ENCODE measurements around the gene PGBD5.
"Not testable (repeated sequence)": the region's sequence is repeated elsewhere in the genome, so short reads cannot be mapped to it uniquely, and the experiment has no call there.

The PGBD5 gene

DNA sequence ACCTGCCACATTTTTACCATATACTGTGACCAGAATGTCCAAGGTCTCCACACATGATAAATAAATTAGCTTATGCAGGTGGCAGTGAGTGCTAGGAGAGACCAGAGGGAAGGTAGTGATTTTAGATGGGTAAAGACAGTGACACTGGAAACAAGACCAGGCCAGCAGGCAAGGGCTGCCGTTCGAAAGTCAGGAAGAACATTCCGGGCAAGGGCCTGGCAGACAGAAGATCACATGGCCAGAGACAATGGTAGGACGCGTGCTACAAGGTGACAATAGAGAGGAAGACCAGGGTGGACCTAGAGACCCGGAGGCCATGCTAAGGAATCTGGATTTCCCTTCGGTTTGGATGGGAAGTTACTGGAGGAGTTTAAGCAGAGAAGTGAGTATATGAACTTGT is 9.7 kb downstream of the PGBD5 start:
- TF ChIP-seq, protein P1, sequence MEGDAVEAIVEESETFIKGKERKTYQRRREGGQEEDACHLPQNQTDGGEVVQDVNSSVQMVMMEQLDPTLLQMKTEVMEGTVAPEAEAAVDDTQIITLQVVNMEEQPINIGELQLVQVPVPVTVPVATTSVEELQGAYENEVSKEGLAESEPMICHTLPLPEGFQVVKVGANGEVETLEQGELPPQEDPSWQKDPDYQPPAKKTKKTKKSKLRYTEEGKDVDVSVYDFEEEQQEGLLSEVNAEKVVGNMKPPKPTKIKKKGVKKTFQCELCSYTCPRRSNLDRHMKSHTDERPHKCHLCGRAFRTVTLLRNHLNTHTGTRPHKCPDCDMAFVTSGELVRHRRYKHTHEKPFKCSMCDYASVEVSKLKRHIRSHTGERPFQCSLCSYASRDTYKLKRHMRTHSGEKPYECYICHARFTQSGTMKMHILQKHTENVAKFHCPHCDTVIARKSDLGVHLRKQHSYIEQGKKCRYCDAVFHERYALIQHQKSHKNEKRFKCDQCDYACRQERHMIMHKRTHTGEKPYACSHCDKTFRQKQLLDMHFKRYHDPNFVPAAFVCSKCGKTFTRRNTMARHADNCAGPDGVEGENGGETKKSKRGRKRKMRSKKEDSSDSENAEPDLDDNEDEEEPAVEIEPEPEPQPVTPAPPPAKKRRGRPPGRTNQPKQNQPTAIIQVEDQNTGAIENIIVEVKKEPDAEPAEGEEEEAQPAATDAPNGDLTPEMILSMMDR (IDR thresholded peaks at IDR 0.05; ENCODE audit: low read depth, low read length): no peak
- no peak overlapping the region for H3K4me3 ChIP-seq (replicated peaks in 1 of 2; ENCODE audit: low read depth in 2 of 2, low read length in 2 of 2)
- no peak for DNase-seq (ENCODE audit: low read depth in 2 of 2)

DNA sequence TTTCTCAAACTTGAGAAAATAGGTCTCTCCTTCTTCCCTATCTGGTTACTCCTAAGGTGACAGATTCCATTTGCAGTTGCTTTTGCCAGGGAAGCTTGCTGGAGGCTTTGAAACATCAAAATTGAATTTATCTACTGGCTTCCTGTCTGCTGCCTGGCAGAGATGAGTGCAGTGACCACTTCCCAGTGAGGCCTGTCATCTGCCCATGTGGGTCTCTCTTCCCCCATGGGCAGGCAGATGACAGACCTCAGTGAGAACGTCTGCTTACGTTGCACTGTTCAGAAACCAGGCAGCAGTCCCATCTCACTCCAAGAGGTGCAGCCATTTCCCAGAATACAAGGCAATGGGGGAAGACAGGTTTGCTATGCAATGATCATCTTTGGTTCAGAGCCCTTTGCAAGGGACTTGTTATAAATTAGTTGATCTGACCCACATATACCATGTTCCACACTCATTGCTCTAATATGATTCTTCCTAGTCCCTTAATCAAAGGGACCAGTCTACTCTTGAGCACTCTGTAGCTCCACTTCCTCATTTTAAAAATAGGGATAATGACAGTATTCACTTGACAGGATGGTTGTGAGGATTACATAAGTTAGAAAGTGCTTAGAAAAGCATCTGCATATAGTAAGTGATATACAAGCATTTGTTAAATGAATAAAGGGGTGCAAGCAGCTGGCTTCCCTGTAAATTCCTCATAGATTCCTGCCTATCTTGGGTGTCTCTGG is 10.6 kb downstream of the PGBD5 start:
- H3K4me3 ChIP-seq (replicated peaks in 1 of 2; ENCODE audit: low read depth in 2 of 2, low read length in 2 of 2): no peak overlapping the region
- DNase-seq (ENCODE audit: low read depth in 2 of 2): no peak
- TF ChIP-seq, protein P1 (IDR thresholded peaks at IDR 0.05; ENCODE audit: low read depth, low read length): no peak

DNA sequence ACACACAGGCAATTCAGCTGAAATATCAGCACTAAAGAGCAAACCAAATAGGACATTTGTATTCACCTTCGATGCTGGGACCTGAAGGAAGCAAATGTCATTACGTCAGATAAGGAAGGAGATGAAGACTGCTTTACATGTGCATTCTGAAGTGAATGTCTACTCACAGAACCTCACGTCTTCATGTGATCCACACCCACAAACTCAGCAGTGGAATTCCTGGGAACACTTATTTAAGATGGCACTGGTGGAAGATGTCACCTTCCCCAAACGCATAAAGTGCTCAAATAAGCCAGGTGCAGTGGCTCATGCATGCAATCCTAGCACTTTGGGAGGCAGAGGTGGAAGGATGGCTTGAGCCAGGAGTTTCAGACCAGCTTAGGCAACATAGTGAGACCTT is 11.4 kb downstream of the PGBD5 start:
- H3K4me3 ChIP-seq (replicated peaks in 1 of 2; ENCODE audit: low read depth in 2 of 2, low read length in 2 of 2): no peak overlapping the region
- no peak for DNase-seq (ENCODE audit: low read depth in 2 of 2)

DNA sequence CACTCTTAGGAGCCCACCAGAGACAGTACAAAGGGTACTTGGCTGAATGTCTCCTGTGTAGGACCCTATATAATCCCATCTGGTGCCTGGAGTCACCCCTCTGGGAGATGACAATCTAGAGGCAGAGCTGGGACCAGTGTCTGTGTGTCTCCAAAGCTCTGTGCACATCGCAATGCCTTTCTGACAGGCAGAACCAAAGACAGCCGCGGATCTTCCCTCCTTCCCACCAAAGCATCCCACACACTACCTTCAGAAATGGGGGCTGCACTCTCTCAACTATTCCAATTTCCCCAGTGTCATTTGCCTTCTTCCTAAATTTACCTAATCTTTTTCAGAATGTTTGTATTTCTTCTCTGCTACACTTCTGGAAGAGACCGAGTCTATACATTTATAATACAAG is 12.0 kb downstream of the PGBD5 start:
- no peak for DNase-seq (ENCODE audit: low read depth in 2 of 2)
- TF ChIP-seq, protein P1 (IDR thresholded peaks at IDR 0.05; ENCODE audit: low read depth, low read length): no peak
- no peak overlapping the region for H3K4me3 ChIP-seq (replicated peaks in 1 of 2; ENCODE audit: low read depth in 2 of 2, low read length in 2 of 2)

More for the DNA sequence above, 11.4 kb downstream of the PGBD5 start:
- TF ChIP-seq, protein P1 (IDR thresholded peaks at IDR 0.05; ENCODE audit: low read depth, low read length): no peak

DNA sequence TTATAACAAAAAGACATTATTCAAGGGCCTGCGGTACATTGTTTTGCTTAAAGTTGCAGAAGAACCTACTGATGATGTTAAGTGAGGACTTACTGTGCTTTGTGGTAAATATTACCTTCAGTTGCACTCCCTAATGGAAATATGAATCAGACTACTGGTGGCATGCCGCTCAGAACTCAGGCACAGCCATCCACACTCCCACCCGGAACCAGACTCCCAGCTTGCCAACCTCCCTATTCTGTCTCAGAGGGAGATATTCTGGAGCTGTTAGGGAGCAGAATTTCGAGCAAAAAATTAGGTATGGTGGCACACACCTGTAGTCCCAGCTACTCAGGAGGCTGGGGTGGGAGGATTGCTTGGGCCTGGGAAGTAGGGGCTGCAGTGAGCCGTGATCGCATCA is 13.1 kb downstream of the PGBD5 start:
- no peak overlapping the region for H3K4me3 ChIP-seq (replicated peaks in 1 of 2; ENCODE audit: low read depth in 2 of 2, low read length in 2 of 2)
- TF ChIP-seq, protein P1 (IDR thresholded peaks at IDR 0.05; ENCODE audit: low read depth, low read length): no peak
- no peak for DNase-seq (ENCODE audit: low read depth in 2 of 2)

DNA sequence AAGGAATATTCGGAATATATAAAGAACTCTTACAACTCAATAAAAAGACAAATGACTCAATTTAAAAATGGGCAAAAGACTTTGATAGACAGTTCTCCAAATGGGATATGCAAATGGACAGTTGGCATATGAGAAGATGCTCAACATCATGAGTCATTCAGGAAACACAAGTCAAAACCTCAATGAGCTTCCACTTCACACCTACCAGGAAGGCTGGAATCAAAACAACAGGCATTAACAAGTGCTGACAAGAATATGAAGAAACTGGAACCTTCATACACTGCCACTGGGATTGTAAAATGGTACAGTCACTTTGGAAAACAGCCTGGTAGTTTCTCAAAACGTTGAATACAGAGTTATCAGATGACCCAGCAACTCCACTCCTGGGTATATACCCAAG is 17.2 kb downstream of the PGBD5 start:
- TF ChIP-seq, protein P1 (IDR thresholded peaks at IDR 0.05; ENCODE audit: low read depth, low read length): no peak
- no peak for DNase-seq (ENCODE audit: low read depth in 2 of 2)

DNA sequence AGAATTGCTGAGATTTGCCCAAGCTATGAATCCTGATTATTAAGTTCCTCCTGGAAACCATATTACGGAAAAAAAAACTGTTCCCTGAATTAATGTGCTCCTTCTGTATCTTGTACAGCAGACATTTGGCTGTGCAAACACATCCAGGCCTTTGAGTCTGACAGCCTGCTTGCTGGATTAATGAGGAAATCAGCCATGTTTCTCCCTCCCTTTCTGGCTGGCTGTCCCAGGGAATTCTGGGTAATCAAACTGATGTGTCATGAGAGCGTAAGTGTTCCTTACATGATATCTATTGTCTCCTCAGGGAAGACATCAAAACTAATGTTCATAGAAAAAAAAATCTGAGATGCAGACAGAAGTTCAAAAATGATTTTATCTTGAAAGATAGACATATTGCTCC is 18.8 kb downstream of the PGBD5 start:
- no peak overlapping the region for H3K4me3 ChIP-seq (replicated peaks in 1 of 2; ENCODE audit: low read depth in 2 of 2, low read length in 2 of 2)
- DNase-seq (ENCODE audit: low read depth in 2 of 2): peak in 1 of 2 donors; percentile 4
- TF ChIP-seq, protein P1 (IDR thresholded peaks at IDR 0.05; ENCODE audit: low read depth, low read length): no peak

More for the DNA sequence above, 17.2 kb downstream of the PGBD5 start:
- no peak overlapping the region for H3K4me3 ChIP-seq (replicated peaks in 1 of 2; ENCODE audit: low read depth in 2 of 2, low read length in 2 of 2)

DNA sequence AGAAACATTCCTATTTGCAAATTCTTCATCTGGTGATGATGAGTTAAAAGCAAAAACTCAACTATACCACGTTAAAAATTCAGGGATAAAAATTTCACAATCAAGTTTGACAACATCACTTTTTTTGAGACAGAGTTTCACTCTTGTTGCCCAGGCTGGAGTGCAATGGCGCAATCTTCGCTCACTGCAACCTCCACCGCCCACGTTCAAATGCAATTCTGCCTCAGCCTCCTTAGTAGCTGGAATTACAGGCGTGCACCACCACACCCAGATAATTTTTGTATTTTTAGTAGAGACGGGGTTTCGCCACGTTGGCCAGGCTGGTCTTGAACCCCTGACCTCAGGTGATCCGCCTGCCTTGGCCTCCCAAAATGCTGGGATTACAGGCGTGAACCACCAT is 19.4 kb downstream of the PGBD5 start:
- DNase-seq (ENCODE audit: low read depth in 2 of 2); H3K4me3 ChIP-seq (replicated peaks in 1 of 2; ENCODE audit: low read depth in 2 of 2, low read length in 2 of 2): not testable (repeated sequence)

Measured in cardiac fibroblast (primary cell).